Omental fat pad (tissue), 4 donors: Measurements from ENCODE around the gene RPTN. TPM values are rescaled to one million over a fixed set of nuclear protein-coding genes. Genes with fewer than 3 reads are reported as not detected.

ENCODE experiments used
- ATAC-seq: fragments of 150-250 bp; one replicate; pipeline ENCODE4 v1.9.1; 2016; ENCODE audit warnings: mild to moderate bottlenecking, moderate library complexity; ENCODE audit not compliant: low FRiP score
- DNase-seq: peaks from one replicate; pipeline ENCODE4 v3.0.0-alpha.2; 2019; ENCODE audit warnings: low spot score
- CTCF ChIP-seq, 3 donors: fragments of 450-650 bp; IDR thresholded peaks; one replicate each; pipeline ENCODE4 v1.5.1; 2016 to 2017; ENCODE audit warnings: antibody characterized with exemption in 3 of 3, mild to moderate bottlenecking in 3 of 3, moderate library complexity in 2 of 3
- total RNA-seq, 4 donors: library from RNA; depleted of rRNA; stranded (reverse); fragments of >200 nt; gene quantifications; one replicate each; pipeline ENCODE4 v1.1.0, GENCODE V29; 2016

RPTN gene
- total RNA-seq, 4 donors from 2014 or later: not detected

GRCh38 chr1:152165286-152166077, 6.5 kb upstream of the RPTN start:
- no peak for DNase-seq

GRCh38 chr1:152164517-152165136, 5.6 kb upstream of the RPTN start:
- ATAC-seq (no peak), DNase-seq (no peak)
- no peak for TF ChIP-seq CTCF (IDR thresholded peaks at IDR 0.05)

More at GRCh38 chr1:152165286-152166077, 6.5 kb upstream of the RPTN start:
- no peak for ATAC-seq
- TF ChIP-seq CTCF (IDR thresholded peaks at IDR 0.05): no peak

GRCh38 chr1:152162792-152163463, 3.9 kb upstream of the RPTN start:
- no peak for TF ChIP-seq CTCF (IDR thresholded peaks at IDR 0.05)
- ATAC-seq (peak; percentile 94), DNase-seq (no peak)

GRCh38 chr1:152160576-152160975, 1.5 kb upstream of the RPTN start:
- TF ChIP-seq CTCF (IDR thresholded peaks at IDR 0.05): no peak
- ATAC-seq (no peak), DNase-seq (no peak)

- no peak for DNase-seq
- no peak for ATAC-seq
- no peak for TF ChIP-seq CTCF (IDR thresholded peaks at IDR 0.05)
Observed at GRCh38 chr1:152153996-152154395, 5.0 kb downstream of the RPTN start.

GRCh38 chr1:152151646-152152045, 7.4 kb downstream of the RPTN start:
- DNase-seq: no peak
- no peak for ATAC-seq
- no peak for TF ChIP-seq CTCF (IDR thresholded peaks at IDR 0.05)
